PFSK-1 (cell line): ENCODE measurements around the gene SLC8A1.

ENCODE experiments used
- FOXP2 ChIP-seq: optimal IDR thresholded peaks from 2 replicates; pipeline ENCODE3; 2011; ENCODE audit warnings: borderline replicate concordance, control low read depth, inconsistent platforms; ENCODE audit not compliant: insufficient read depth; ENCODE audit errors: extremely low read length, extremely low read depth
- POLR2AphosphoS5 ChIP-seq: IDR thresholded peaks from 2 replicates; pipeline ENCODE4 v1.6.1; 2012; ENCODE audit warnings: low read depth, mild to moderate bottlenecking, control low read depth, low read length, moderate library complexity
- SIN3A ChIP-seq: IDR thresholded peaks from 2 replicates; pipeline ENCODE4 v1.6.1; 2012; ENCODE audit warnings: mild to moderate bottlenecking, low read length, moderate library complexity, borderline replicate concordance; ENCODE audit not compliant: insufficient read depth
- TAF1 ChIP-seq: IDR thresholded peaks from 2 replicates; pipeline ENCODE4 v1.6.1; 2012; ENCODE audit warnings: low read length, control low read depth, borderline replicate concordance; ENCODE audit not compliant: insufficient read depth
- TF ChIP-seq, protein P1 (sequence below), 2 experiments: IDR thresholded peaks; 2 replicates each; pipeline versions ENCODE4 v1.6.1 to v1.8.0; 2011 to 2012; ENCODE audit warnings: low read depth in 2 of 2, low read length in 2 of 2, control low read depth in 1 of 2, inconsistent platforms in 1 of 2, mild to moderate bottlenecking in 1 of 2, moderate library complexity in 1 of 2; ENCODE audit not compliant: insufficient read depth in 1 of 2

DNA sequence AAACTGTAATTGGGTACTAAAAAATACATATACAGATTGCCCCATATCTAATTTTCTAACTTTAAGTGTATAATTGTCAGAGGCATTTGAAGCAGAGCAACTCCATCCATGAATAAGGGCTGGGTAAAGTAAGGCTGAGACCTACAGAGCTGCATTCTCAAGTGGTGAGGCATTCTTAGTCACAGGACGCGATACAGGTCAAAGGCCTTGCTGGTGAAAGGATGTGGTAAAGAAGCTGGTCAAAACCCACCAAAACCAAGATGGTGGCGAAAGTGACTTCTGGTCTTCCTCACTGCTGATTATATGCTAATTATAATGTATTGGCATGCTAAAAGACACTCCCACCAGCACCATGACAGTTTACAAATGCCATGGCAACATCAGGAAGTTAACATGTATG lies 50.0 kb downstream of the SLC8A1 start:
- TF ChIP-seq POLR2AphosphoS5 (no peak), TAF1 (no peak), SIN3A (no peak), FOXP2 (no peak)
- TF ChIP-seq, protein P1, sequence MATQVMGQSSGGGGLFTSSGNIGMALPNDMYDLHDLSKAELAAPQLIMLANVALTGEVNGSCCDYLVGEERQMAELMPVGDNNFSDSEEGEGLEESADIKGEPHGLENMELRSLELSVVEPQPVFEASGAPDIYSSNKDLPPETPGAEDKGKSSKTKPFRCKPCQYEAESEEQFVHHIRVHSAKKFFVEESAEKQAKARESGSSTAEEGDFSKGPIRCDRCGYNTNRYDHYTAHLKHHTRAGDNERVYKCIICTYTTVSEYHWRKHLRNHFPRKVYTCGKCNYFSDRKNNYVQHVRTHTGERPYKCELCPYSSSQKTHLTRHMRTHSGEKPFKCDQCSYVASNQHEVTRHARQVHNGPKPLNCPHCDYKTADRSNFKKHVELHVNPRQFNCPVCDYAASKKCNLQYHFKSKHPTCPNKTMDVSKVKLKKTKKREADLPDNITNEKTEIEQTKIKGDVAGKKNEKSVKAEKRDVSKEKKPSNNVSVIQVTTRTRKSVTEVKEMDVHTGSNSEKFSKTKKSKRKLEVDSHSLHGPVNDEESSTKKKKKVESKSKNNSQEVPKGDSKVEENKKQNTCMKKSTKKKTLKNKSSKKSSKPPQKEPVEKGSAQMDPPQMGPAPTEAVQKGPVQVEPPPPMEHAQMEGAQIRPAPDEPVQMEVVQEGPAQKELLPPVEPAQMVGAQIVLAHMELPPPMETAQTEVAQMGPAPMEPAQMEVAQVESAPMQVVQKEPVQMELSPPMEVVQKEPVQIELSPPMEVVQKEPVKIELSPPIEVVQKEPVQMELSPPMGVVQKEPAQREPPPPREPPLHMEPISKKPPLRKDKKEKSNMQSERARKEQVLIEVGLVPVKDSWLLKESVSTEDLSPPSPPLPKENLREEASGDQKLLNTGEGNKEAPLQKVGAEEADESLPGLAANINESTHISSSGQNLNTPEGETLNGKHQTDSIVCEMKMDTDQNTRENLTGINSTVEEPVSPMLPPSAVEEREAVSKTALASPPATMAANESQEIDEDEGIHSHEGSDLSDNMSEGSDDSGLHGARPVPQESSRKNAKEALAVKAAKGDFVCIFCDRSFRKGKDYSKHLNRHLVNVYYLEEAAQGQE (IDR thresholded peaks at IDR 0.05; ENCODE audit: insufficient read depth in 1 of 2, low read depth in 2 of 2, low read length in 2 of 2) = no peak
